Measurements from ENCODE around the gene PRODH2.

GRCh38 chr19:35783469-35784434, 28.9 kb downstream of the PRODH2 start:
- TF ChIP-seq SIN3A (IDR thresholded peaks at IDR 0.05; ENCODE audit: borderline replicate concordance, insufficient read depth, low read length) (no peak), POLR2AphosphoS5 (IDR thresholded peaks at IDR 0.05; ENCODE audit: low read depth, low read length) (no peak), FOXP2 (optimal IDR thresholded peaks at IDR 0.05; ENCODE audit: borderline replicate concordance, extremely low read depth, extremely low read length, insufficient read depth) (no peak)
- TF ChIP-seq, protein P1, sequence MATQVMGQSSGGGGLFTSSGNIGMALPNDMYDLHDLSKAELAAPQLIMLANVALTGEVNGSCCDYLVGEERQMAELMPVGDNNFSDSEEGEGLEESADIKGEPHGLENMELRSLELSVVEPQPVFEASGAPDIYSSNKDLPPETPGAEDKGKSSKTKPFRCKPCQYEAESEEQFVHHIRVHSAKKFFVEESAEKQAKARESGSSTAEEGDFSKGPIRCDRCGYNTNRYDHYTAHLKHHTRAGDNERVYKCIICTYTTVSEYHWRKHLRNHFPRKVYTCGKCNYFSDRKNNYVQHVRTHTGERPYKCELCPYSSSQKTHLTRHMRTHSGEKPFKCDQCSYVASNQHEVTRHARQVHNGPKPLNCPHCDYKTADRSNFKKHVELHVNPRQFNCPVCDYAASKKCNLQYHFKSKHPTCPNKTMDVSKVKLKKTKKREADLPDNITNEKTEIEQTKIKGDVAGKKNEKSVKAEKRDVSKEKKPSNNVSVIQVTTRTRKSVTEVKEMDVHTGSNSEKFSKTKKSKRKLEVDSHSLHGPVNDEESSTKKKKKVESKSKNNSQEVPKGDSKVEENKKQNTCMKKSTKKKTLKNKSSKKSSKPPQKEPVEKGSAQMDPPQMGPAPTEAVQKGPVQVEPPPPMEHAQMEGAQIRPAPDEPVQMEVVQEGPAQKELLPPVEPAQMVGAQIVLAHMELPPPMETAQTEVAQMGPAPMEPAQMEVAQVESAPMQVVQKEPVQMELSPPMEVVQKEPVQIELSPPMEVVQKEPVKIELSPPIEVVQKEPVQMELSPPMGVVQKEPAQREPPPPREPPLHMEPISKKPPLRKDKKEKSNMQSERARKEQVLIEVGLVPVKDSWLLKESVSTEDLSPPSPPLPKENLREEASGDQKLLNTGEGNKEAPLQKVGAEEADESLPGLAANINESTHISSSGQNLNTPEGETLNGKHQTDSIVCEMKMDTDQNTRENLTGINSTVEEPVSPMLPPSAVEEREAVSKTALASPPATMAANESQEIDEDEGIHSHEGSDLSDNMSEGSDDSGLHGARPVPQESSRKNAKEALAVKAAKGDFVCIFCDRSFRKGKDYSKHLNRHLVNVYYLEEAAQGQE (IDR thresholded peaks at IDR 0.05; ENCODE audit: insufficient read depth in 1 of 2, low read depth in 2 of 2, low read length in 2 of 2) = no peak
